ENCODE data around the gene PKP2. TPM values are rescaled to one million over a fixed set of nuclear protein-coding genes. Genes with fewer than 3 reads are reported as not detected.

The PKP2 gene
- total RNA-seq, 6 donors from 2014 or later = 2.5 to 14.8 (median 5.5) TPM

GRCh38 chr12:32801269-32801980 is 95.2 kb downstream of the PKP2 start:
- no peaks in the 10 kb centered on the region for H3K9me3 ChIP-seq
- H3K27me3 ChIP-seq = no peaks in the 10 kb centered on the region
- TF ChIP-seq EP300 (IDR thresholded peaks at IDR 0.05) = no peak
- DNase-seq (no peak), ATAC-seq (ENCODE audit: low FRiP score in 2 of 2) (no peak)
- no peak overlapping the region for H3K27ac ChIP-seq
- WGBS, 2 donors = 69 to 77% methylated on average over 5 of the region's 5 CpGs
- no peak overlapping the region for H3K4me3 ChIP-seq
- no peaks in the 10 kb centered on the region for H3K36me3 ChIP-seq
- H3K4me1 ChIP-seq = no peaks in the 10 kb centered on the region

GRCh38 chr12:32794281-32794680 is 102.3 kb downstream of the PKP2 start:
- no peak for DNase-seq
- WGBS, 2 donors = 64 to 79% methylated on average over 4 of the region's 4 CpGs
- no peaks in the 10 kb centered on the region for H3K9me3 ChIP-seq
- no peaks in the 10 kb centered on the region for H3K27me3 ChIP-seq
- H3K4me3 ChIP-seq = no peak overlapping the region
- no peak overlapping the region for H3K27ac ChIP-seq
- ATAC-seq (ENCODE audit: low FRiP score in 2 of 2) = no peak
- TF ChIP-seq POLR2AphosphoS5 (IDR thresholded peaks at IDR 0.05) (no peak), EP300 (IDR thresholded peaks at IDR 0.05) (no peak), CTCF (IDR thresholded peaks at IDR 0.05) (no peak), POLR2A (IDR thresholded peaks at IDR 0.05) (no peak)
- no peaks in the 10 kb centered on the region for H3K4me1 ChIP-seq
- H3K36me3 ChIP-seq = no peaks in the 10 kb centered on the region

- Histone ChIP-seq H3K4me1 (no peaks in the 10 kb centered on the region), H3K36me3 (no peaks in the 10 kb centered on the region), H3K27me3 (no peaks in the 10 kb centered on the region), H3K4me3 (no peak overlapping the region), H3K27ac (no peak overlapping the region), H3K9me3 (no peaks in the 10 kb centered on the region)
- ATAC-seq (ENCODE audit: low FRiP score in 2 of 2) = no peak
- 41% methylated on average over 2 of the region's 2 CpGs for WGBS, 2 donors
- no peak for TF ChIP-seq CTCF (IDR thresholded peaks at IDR 0.05)
- TF ChIP-seq EP300 (IDR thresholded peaks at IDR 0.05) = no peak
- TF ChIP-seq POLR2AphosphoS5 (IDR thresholded peaks at IDR 0.05) = no peak
- no peak for DNase-seq
Measured at GRCh38 chr12:32789916-32790315, 106.7 kb downstream of the PKP2 start.

GRCh38 chr12:32789446-32789845 is 107.1 kb downstream of the PKP2 start:
- no peaks in the 10 kb centered on the region for H3K4me1 ChIP-seq
- DNase-seq (no peak), ATAC-seq (ENCODE audit: low FRiP score in 2 of 2) (no peak)
- no peak overlapping the region for H3K4me3 ChIP-seq
- H3K27ac ChIP-seq = no peak overlapping the region
- H3K27me3 ChIP-seq = no peaks in the 10 kb centered on the region
- TF ChIP-seq POLR2AphosphoS5 (IDR thresholded peaks at IDR 0.05) (no peak), CTCF (IDR thresholded peaks at IDR 0.05) (no peak), EP300 (IDR thresholded peaks at IDR 0.05) (no peak), POLR2A (IDR thresholded peaks at IDR 0.05) (no peak)
- no peaks in the 10 kb centered on the region for H3K36me3 ChIP-seq
- H3K9me3 ChIP-seq = no peaks in the 10 kb centered on the region

GRCh38 chr12:32788405-32788804 is 108.2 kb downstream of the PKP2 start:
- H3K4me3 ChIP-seq = no peak overlapping the region
- no peaks in the 10 kb centered on the region for H3K27me3 ChIP-seq
- no peak for TF ChIP-seq POLR2A (IDR thresholded peaks at IDR 0.05)
- TF ChIP-seq EP300 (IDR thresholded peaks at IDR 0.05) = no peak
- TF ChIP-seq CTCF (IDR thresholded peaks at IDR 0.05) = no peak
- no peak for TF ChIP-seq POLR2AphosphoS5 (IDR thresholded peaks at IDR 0.05)
- no peak for DNase-seq
- WGBS, 2 donors = 79 to 85% methylated on average over 4 of the region's 4 CpGs
- no peaks in the 10 kb centered on the region for H3K36me3 ChIP-seq
- no peak overlapping the region for H3K27ac ChIP-seq
- H3K9me3 ChIP-seq = no peaks in the 10 kb centered on the region
- H3K4me1 ChIP-seq = no peaks in the 10 kb centered on the region
- no peak for ATAC-seq (ENCODE audit: low FRiP score in 2 of 2)
